DND-41 (cell line): ENCODE results near the gene PDE1C.
"Not testable (repeated sequence)": the region's sequence is repeated elsewhere in the genome, so short reads cannot be mapped to it uniquely, and the experiment has no call there.

Experiments
- EZH2 ChIP-seq: IDR thresholded peaks from 3 replicates; pipeline ENCODE4 v1.6.1; 2012; ENCODE audit warnings: borderline replicate concordance, low read depth, mild to moderate bottlenecking, moderate library complexity, low read length, inconsistent platforms; ENCODE audit not compliant: severe bottlenecking
- TF ChIP-seq, protein P1 (sequence below): IDR thresholded peaks from 2 replicates; pipeline ENCODE4 v1.5.1; 2012; ENCODE audit warnings: borderline replicate concordance, low read length, moderate library complexity, mild to moderate bottlenecking; ENCODE audit not compliant: poor library complexity, severe bottlenecking; ENCODE audit errors: extremely low read depth

DNA sequence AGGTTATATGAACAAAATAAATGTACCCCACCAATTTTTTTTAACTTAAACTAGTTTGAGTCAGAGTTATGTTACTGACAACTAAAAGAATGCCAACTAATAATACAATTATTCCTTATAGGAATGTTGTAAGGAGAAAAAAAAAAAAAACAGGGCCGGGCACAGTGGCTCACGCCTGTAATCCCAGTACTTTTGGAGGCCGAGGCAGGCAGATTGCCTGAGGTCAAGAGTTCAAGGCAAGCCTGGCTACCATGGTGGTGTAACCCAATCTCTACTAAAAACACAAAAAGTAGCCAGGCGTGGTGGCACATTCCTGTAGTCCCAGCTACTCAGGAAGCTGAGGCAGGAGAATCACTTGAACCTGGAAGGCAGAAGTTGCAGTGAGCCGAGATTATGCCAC, 6.6 kb upstream of the PDE1C start:
- TF ChIP-seq, protein P1, sequence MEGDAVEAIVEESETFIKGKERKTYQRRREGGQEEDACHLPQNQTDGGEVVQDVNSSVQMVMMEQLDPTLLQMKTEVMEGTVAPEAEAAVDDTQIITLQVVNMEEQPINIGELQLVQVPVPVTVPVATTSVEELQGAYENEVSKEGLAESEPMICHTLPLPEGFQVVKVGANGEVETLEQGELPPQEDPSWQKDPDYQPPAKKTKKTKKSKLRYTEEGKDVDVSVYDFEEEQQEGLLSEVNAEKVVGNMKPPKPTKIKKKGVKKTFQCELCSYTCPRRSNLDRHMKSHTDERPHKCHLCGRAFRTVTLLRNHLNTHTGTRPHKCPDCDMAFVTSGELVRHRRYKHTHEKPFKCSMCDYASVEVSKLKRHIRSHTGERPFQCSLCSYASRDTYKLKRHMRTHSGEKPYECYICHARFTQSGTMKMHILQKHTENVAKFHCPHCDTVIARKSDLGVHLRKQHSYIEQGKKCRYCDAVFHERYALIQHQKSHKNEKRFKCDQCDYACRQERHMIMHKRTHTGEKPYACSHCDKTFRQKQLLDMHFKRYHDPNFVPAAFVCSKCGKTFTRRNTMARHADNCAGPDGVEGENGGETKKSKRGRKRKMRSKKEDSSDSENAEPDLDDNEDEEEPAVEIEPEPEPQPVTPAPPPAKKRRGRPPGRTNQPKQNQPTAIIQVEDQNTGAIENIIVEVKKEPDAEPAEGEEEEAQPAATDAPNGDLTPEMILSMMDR = not testable (repeated sequence)
- TF ChIP-seq EZH2 = not testable (repeated sequence)
